ENCODE results near the gene ARHGAP42.

GRCh38 chr11:100748153-100748552 is 61.1 kb downstream of the ARHGAP42 start:
- TF ChIP-seq, protein P1, sequence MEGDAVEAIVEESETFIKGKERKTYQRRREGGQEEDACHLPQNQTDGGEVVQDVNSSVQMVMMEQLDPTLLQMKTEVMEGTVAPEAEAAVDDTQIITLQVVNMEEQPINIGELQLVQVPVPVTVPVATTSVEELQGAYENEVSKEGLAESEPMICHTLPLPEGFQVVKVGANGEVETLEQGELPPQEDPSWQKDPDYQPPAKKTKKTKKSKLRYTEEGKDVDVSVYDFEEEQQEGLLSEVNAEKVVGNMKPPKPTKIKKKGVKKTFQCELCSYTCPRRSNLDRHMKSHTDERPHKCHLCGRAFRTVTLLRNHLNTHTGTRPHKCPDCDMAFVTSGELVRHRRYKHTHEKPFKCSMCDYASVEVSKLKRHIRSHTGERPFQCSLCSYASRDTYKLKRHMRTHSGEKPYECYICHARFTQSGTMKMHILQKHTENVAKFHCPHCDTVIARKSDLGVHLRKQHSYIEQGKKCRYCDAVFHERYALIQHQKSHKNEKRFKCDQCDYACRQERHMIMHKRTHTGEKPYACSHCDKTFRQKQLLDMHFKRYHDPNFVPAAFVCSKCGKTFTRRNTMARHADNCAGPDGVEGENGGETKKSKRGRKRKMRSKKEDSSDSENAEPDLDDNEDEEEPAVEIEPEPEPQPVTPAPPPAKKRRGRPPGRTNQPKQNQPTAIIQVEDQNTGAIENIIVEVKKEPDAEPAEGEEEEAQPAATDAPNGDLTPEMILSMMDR (optimal IDR thresholded peaks at IDR 0.05 in 1 of 3, IDR thresholded peaks at IDR 0.05 in 1 of 3, conservative IDR thresholded peaks at IDR 0.05 in 1 of 3; ENCODE audit: extremely low read depth in 1 of 3, insufficient read depth in 2 of 3, low read length in 3 of 3): no peak
- no peak for TF ChIP-seq EZH2 (IDR thresholded peaks at IDR 0.05; ENCODE audit: low read length)
